ENCODE measurements around the gene FBXW12. TPM values are rescaled to one million over a fixed set of nuclear protein-coding genes. Genes with fewer than 3 reads are reported as not detected.
"Not testable (repeated sequence)": the region's sequence is repeated elsewhere in the genome, so short reads cannot be mapped to it uniquely, and the experiment has no call there.

Gene FBXW12
- total and polyA plus RNA-seq, 2 experiments from 2014 or later = not detected

DNA sequence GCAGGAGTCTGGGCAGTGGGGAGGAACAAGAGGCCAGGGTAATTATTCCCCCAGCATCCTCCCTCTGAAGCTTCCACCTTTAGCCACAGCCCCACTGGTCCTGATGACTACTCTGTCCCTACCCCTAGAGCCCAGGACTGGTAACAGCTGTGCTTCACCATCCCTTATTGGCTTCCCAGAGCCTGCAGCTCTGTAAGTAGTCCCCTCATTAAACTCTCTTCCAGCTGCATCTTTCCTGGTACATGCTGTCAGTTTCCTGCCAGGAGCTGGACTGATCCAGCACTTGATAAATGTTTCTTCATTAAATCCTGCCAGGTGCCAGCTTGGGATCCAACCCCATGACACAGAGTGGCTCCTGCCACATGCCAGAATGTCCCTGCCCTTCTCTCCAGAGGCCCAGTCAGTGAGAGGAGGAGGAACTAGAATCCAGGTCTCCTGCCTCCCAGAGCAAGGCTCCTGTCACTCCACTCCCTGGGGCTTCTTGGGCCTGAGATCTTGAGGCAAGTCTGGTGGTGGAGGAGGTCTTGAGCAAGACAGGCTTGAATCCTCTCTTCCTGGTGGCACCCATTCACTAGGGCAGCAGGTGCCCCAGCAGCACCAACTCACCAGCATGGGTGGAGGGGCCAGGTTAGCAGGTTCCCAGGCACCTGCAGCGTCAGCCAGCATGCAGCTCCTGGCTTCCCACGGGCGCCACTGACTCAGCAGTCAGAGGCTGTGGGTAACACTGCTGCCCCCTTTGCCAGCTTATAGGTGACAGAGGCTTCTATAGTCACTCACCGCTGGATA lies 27.6 kb downstream of the FBXW12 start:
- Histone ChIP-seq H4K20me1 (ENCODE audit: insufficient read depth, poor library complexity, severe bottlenecking) (no peaks in the 10 kb centered on the region), H2AFZ (no peak overlapping the region), H3K27me3 (no peaks in the 10 kb centered on the region), H3K27ac (no peak overlapping the region), H3K9me2 (replicated peaks; ENCODE audit: insufficient read depth) (no peaks in the 10 kb centered on the region), H3K79me2 (no peaks in the 10 kb centered on the region), H3K4me3 (no peak overlapping the region), H3K36me3 (replicated peaks; ENCODE audit: insufficient read depth, low read depth) (no peaks in the 10 kb centered on the region), H3K9me3 (ENCODE audit: low read depth) (no peaks in the 10 kb centered on the region), H3K4me2 (no peak overlapping the region), H3K4me1 (ENCODE audit: insufficient read depth) (no peaks in the 10 kb centered on the region)
- WGBS (ENCODE audit: low lambda C conversion rate, missing lambda C conversion rate) = 88% methylated on average over 4 of the region's 4 CpGs
- DNase-seq (ENCODE audit: low spot score) = peak; percentile 4
- TF ChIP-seq, protein P1, sequence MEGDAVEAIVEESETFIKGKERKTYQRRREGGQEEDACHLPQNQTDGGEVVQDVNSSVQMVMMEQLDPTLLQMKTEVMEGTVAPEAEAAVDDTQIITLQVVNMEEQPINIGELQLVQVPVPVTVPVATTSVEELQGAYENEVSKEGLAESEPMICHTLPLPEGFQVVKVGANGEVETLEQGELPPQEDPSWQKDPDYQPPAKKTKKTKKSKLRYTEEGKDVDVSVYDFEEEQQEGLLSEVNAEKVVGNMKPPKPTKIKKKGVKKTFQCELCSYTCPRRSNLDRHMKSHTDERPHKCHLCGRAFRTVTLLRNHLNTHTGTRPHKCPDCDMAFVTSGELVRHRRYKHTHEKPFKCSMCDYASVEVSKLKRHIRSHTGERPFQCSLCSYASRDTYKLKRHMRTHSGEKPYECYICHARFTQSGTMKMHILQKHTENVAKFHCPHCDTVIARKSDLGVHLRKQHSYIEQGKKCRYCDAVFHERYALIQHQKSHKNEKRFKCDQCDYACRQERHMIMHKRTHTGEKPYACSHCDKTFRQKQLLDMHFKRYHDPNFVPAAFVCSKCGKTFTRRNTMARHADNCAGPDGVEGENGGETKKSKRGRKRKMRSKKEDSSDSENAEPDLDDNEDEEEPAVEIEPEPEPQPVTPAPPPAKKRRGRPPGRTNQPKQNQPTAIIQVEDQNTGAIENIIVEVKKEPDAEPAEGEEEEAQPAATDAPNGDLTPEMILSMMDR (IDR thresholded peaks at IDR 0.05; ENCODE audit: poor library complexity) = no peak
- TF ChIP-seq EZH2 (IDR thresholded peaks at IDR 0.05; ENCODE audit: borderline replicate concordance) = no peak

DNA sequence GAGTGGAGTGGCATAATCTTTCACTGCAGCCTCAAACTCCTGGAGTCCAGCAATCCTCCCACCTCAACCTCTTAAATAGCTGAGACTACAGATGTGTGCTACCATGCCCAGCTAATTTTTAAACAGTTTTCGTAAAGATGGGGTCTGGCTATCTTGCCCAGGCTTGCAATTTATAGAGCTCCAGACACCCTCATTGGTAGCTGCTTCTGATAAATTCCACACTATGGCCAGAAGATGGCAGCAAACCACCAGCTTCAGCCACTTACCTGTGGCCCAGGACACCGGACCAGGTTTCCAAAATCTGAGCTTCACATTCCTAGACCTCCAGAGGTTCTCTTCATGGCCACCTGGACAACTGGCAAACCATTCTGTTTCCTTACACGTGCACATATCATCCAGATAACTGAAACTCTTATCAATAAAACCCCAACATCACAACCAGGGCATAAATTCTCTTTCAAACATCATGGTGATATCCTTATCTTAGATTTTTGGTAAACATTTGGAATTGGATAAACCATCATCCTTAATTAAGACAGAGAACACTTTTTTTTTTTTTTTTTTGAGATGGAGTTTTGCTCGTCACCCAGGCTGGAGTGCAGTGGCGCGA lies 28.9 kb downstream of the FBXW12 start:
- H3K9me3 ChIP-seq (ENCODE audit: low read depth) = no peaks in the 10 kb centered on the region
- H3K9me2 ChIP-seq (replicated peaks; ENCODE audit: insufficient read depth) = no peaks in the 10 kb centered on the region
- H3K79me2 ChIP-seq = no peaks in the 10 kb centered on the region
- no peaks in the 10 kb centered on the region for H3K36me3 ChIP-seq (replicated peaks; ENCODE audit: insufficient read depth, low read depth)
- H3K27me3 ChIP-seq = no peaks in the 10 kb centered on the region
- no peak overlapping the region for H2AFZ ChIP-seq
- 72% methylated on average over 6 of the region's 6 CpGs for WGBS (ENCODE audit: low lambda C conversion rate, missing lambda C conversion rate)
- TF ChIP-seq, protein P1 (IDR thresholded peaks at IDR 0.05; ENCODE audit: poor library complexity) = peak; percentile 79
- TF ChIP-seq EZH2 (IDR thresholded peaks at IDR 0.05; ENCODE audit: borderline replicate concordance) (no peak), EZH2phosphoT487 (IDR thresholded peaks at IDR 0.05; ENCODE audit: low read depth, severe bottlenecking, unreplicated experiment) (no peak)
- no peak overlapping the region for H3K4me3 ChIP-seq
- no peak overlapping the region for H3K4me2 ChIP-seq
- H4K20me1 ChIP-seq (ENCODE audit: insufficient read depth, poor library complexity, severe bottlenecking) = no peaks in the 10 kb centered on the region
- peak; percentile 72 for DNase-seq (ENCODE audit: low spot score)
- H3K4me1 ChIP-seq (ENCODE audit: insufficient read depth) = no peaks in the 10 kb centered on the region
- no peak overlapping the region for H3K27ac ChIP-seq

DNA sequence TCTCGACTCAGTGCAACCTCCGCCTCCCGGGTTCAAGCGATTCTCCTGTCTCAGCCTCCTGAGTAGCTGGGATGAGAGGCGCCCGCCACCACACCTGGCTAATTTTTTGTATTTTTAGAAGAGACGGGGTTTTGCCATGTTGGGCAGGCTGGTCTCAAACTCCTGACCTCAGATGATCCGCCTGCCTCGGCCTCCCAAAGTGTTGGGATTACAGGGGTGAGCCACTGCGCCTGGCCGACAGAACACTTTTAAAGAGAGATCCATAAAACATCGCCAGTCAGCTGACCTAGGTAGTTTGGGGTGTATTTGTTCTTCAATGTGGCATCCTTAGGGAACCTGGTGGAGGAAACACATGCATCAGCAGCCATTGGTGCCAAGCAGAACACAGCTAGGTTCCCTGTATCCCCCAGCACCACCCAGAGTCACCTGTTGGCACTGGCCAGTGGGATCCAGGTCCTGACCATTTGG lies 29.4 kb downstream of the FBXW12 start:
- not testable (repeated sequence) for H3K27ac ChIP-seq; H3K79me2 ChIP-seq; H3K4me2 ChIP-seq; H3K36me3 ChIP-seq (replicated peaks; ENCODE audit: insufficient read depth, low read depth); H3K27me3 ChIP-seq; DNase-seq (ENCODE audit: low spot score); H3K4me3 ChIP-seq; H3K9me3 ChIP-seq (ENCODE audit: low read depth); H4K20me1 ChIP-seq (ENCODE audit: insufficient read depth, poor library complexity, severe bottlenecking); H3K9me2 ChIP-seq (replicated peaks; ENCODE audit: insufficient read depth); H3K4me1 ChIP-seq (ENCODE audit: insufficient read depth); H2AFZ ChIP-seq
- WGBS (ENCODE audit: low lambda C conversion rate, missing lambda C conversion rate) = 94% methylated on average over 12 of the region's 12 CpGs

DNA sequence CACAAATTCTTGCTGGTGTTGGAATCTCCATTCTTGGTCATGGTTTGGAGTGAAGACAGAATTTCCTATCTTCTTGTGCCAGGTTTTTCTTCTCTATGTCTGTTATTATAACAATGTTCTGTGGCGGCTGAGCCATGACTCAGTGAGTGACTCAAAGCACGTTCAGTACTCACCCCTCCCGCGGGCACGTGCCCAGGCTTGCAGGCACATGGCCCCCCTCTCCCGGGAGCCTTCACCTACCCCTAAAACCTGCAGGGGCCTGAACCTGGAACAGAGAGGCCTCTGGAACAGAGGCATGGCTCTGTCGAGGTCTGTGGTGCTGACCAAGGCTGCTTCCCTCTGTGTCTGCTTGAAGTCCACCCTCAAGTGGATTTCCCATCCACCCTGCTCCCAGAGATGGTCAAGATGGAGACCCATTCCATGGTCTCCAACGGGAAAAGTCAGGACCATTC lies 30.3 kb downstream of the FBXW12 start:
- Histone ChIP-seq H3K27me3 (no peaks in the 10 kb centered on the region), H3K79me2 (no peaks in the 10 kb centered on the region), H3K9me2 (replicated peaks; ENCODE audit: insufficient read depth) (no peaks in the 10 kb centered on the region), H3K27ac (peak overlapping the region; percentile 16), H4K20me1 (ENCODE audit: insufficient read depth, poor library complexity, severe bottlenecking) (no peaks in the 10 kb centered on the region), H3K9me3 (ENCODE audit: low read depth) (no peaks in the 10 kb centered on the region), H3K4me3 (no peak overlapping the region), H3K4me1 (ENCODE audit: insufficient read depth) (no peaks in the 10 kb centered on the region), H2AFZ (no peak overlapping the region), H3K4me2 (no peak overlapping the region), H3K36me3 (replicated peaks; ENCODE audit: insufficient read depth, low read depth) (no peaks in the 10 kb centered on the region)
- no peak for TF ChIP-seq EZH2phosphoT487 (IDR thresholded peaks at IDR 0.05; ENCODE audit: low read depth, severe bottlenecking, unreplicated experiment)
- DNase-seq (ENCODE audit: low spot score) = no peak
- 85% methylated on average over 8 of the region's 8 CpGs for WGBS (ENCODE audit: low lambda C conversion rate, missing lambda C conversion rate)
